SK-N-SH (cell line): ENCODE results near the gene MYLK4.

ENCODE experiments used
- MXI1 ChIP-seq: IDR thresholded peaks from 2 replicates; pipeline ENCODE4 v1.6.1; 2012; ENCODE audit warnings: mild to moderate bottlenecking, low read depth, low read length, improper control_type of control experiment
- TF ChIP-seq, protein P1 (sequence below): fragments of 200-600 bp; sonication (generic); IDR thresholded peaks from 2 replicates; pipeline ENCODE4 v1.6.1; 2017; ENCODE audit warnings: antibody characterized with exemption, mild to moderate bottlenecking, moderate library complexity

- TF ChIP-seq, protein P1, sequence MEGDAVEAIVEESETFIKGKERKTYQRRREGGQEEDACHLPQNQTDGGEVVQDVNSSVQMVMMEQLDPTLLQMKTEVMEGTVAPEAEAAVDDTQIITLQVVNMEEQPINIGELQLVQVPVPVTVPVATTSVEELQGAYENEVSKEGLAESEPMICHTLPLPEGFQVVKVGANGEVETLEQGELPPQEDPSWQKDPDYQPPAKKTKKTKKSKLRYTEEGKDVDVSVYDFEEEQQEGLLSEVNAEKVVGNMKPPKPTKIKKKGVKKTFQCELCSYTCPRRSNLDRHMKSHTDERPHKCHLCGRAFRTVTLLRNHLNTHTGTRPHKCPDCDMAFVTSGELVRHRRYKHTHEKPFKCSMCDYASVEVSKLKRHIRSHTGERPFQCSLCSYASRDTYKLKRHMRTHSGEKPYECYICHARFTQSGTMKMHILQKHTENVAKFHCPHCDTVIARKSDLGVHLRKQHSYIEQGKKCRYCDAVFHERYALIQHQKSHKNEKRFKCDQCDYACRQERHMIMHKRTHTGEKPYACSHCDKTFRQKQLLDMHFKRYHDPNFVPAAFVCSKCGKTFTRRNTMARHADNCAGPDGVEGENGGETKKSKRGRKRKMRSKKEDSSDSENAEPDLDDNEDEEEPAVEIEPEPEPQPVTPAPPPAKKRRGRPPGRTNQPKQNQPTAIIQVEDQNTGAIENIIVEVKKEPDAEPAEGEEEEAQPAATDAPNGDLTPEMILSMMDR = no peak
- no peak for TF ChIP-seq MXI1
These were observed 24.6 kb downstream of the MYLK4 start for GRCh38 chr6:2725999-2726567.
